SK-N-SH treated with all-trans-retinoic acid at 6 μM for 48 hours (cell line): ENCODE measurements around the gene AVEN.
"Not testable (repeated sequence)": the region's sequence is repeated elsewhere in the genome, so short reads cannot be mapped to it uniquely, and the experiment has no call there.

Experiments used
- OSR1 ChIP-seq: fragments of 250-450 bp; sonication (Bioruptor Pico); IDR thresholded peaks from 2 replicates; pipeline ENCODE4 v1.8.0; 2022; ENCODE audit warnings: moderate library complexity, mild to moderate bottlenecking, inconsistent platforms
- RARB ChIP-seq: fragments of 250-450 bp; sonication (Bioruptor Pico); IDR thresholded peaks from 2 replicates; pipeline ENCODE4 v1.8.0; 2021; ENCODE audit warnings: mild to moderate bottlenecking, moderate library complexity
- TOX ChIP-seq: fragments of 250-450 bp; sonication (Bioruptor Pico); IDR thresholded peaks from 2 replicates; pipeline ENCODE4 v1.8.0; 2021; ENCODE audit warnings: mild to moderate bottlenecking, moderate library complexity, borderline replicate concordance

DNA sequence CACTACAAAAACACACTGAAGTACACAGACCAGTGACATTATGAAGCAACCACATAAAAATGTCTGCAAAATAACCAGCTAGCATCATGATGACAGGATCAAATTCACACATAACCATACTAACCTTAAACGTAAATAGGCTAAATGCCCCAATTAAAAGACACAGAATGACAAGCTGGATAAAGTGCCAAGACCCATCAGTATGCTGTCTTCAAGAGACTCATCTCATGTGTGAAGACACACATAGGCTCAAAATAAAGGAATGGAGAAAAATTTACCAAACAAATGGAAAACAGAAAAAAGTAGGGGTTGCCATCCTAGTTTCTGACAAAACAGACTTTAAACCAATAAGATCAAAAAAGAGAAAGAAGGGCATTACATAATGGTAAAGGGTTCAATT, 11.4 kb upstream of the AVEN start:
- TF ChIP-seq OSR1, RARB, TOX (CRISPR knock-in tag): not testable (repeated sequence)
